GM19043 (cell line): Measurements from ENCODE around the gene DPYSL5.

Experiments used
- ATAC-seq: cut with Tn5 transposase; IDR thresholded peaks from one replicate; pipeline ENCODE4 v1.9.1; 2021; ENCODE audit warnings: low read depth; ENCODE audit not compliant: unreplicated experiment

DPYSL5 gene

DNA sequence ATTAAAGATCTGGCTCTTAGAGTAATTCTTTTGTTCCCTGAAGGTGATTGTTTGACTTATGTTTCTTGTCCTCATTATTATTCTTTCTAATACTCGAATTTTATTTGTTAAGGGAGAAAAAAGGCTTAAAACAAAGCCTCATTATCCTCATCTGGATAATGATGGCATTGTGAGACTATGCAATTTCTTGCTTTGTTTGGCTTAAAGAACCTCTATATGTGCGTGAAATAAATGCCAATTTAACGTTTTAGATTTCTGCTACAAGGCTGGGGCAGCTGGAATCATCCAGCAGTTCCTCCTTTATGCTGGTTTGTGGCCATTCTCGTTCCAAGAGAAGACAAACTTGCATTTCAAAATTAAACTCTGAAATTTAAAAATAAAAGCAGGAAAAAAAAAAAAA, 4.9 kb upstream of the DPYSL5 start:
- ATAC-seq, result no peak

DNA sequence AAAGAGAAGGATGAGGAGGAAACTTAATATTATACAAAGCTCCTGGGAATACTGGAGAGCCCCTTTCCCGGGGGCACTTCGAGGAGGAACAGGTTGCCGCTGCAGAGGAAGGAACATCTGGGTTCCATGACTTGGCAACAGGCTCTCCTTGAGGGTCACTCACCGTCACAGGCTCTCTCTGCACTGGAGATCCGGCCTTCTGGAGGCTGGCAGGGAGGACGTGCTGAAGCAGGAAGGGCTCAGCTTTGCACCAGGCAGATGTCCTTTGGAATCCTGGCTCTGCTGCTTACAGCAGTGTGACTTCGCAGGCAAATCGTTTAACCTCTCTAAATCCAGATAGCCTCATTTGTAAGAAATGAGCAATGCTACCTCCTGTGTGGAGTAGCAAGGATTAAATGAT, 2.9 kb upstream of the DPYSL5 start:
- no peak for ATAC-seq

DNA sequence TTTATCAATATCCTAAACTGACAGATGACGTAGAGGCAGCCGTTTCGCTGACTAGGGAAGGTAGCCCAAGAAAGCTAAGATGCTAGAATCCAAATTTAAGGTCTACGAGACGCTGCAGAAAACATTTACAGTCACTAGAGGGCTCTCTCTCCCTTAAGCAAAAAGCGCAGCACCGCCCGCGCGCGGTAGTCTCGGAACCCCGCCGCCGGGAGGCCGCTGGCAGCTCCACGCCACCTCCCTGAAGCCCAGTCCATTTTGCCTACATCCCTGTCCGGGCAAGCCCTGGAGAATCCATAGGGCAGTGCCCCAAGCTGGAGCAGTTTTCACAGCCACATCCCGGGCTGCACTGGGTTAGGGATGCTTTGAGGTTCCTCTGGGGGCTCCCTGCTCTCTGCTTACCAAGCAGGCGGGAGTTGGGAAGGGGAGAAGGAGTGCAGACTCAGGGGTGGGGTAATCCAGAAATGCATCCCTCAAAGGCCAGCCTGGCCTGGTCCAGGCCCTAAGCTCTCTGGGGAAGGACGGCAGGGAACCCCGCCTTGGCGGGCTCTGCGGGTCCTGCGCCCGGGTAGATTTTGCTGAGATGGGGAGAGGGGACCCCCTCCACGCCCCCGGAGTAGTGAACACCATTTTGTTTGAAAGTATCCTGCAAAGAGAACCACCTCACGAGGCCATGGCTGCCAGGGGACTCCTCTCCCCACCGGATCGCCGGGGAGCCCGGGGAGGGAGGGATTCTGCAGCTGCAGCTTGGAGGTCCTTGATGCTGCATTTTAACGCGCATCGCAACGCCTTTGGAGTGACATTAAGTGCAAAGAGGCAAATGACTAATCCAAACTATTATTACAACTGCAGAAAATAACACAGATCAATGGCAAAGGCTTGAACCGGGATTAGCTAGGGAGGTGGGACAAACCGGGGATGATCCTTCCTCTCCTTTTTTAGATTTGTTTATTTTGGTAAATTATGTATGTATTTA, 1.3 kb upstream of the DPYSL5 start:
- ATAC-seq, result no peak

DNA sequence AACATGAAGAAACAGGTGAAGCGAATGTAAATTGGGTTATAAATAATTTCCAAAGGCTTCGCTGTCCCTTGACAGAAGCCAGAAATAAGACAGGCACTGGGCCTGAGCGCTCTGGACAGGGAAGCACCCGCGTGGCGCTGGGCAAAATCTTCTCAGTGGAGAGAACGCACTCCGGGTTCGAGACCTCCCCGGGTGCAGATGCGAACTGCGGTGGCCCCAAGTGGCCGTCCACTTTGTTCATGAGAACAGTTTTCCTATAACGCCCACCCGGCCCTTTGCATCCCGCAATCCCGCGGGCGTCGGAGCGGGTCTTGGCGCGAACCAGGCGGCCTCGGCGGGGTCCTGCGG, 651 bp upstream of the DPYSL5 start:
- ATAC-seq, result no peak

DNA sequence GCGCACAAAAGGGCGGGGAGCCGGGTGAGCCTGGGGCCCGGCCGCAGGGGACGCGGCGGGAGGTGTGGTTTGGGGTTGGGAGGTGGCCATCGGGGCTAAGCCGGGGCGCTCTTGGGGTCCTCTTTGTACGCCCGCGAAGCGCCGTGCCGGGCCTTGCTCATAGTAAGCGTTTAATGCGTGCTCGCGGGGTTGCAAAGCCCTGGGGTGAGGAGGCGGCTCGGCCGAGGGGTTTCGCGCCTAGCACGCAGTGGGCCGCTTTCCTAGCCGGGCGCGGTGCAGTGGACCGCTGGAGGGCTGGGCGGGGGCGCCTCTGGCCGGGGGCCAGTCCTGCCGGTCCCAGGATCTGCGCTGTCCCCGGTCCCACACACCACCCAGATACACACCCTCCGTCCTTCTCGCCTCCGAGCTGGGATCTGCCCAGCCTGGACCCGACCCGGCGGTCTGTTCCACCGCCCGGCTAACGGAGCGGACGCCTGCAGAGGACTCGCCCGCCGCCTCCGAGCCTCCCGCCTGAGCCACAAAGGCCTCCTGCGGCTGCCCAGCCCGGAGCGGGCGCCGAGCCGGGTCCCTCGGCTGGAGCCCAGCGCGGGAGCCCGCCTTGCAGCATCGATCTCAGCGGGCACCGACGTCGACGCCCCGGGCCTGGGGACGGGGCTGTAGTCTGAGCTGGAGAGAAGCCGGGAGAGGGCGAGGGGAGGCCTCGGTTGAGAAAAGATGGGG, 564 bp downstream of the DPYSL5 start:
- ATAC-seq, result no peak

DNA sequence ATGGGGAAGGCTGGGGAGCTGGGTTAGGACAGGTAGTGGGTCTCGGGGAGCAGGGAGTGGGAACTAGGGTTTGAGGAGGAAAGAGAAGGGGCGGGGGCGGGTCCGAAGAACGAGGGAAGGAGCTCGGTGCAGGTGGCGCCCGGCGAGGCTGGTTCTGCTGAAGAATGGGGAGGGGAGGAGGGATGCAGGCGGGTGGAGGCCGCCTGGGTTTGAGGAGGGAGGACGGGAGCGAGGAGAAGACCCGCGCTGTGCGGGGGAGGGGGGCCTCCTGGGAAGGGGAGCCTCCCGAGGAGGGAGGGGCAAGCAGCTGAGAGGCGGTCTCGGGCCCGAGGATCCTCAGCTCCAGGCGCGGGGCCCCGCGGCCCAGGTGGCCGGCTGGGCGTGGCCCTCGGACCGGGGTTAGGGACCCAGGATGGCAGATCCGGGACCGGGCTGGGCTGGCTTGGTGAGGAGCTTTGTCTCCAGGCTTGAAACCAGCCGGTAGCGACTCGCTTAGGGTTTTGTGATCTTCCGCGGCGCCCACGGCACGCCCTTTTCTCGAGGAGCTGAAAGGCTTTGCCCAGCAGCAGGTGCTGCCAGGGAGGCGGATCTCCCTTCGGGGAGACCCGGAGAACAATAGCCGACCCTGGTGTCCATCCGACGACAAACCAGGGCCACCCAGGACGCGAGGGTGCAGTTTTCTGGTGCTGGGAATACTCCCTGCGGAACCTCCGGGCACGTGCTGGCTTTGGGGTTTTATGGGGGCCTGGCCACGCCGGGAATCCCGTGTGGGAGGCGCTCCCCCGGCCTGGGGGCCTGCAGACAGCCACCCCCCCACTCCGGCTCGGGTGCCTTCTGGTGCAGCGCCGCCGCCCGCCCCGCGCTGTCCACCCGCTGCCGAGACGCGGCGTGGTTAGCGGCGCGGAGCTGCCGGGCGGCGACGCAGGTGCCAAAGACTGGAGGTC, 1.4 kb downstream of the DPYSL5 start:
- no peak for ATAC-seq

DNA sequence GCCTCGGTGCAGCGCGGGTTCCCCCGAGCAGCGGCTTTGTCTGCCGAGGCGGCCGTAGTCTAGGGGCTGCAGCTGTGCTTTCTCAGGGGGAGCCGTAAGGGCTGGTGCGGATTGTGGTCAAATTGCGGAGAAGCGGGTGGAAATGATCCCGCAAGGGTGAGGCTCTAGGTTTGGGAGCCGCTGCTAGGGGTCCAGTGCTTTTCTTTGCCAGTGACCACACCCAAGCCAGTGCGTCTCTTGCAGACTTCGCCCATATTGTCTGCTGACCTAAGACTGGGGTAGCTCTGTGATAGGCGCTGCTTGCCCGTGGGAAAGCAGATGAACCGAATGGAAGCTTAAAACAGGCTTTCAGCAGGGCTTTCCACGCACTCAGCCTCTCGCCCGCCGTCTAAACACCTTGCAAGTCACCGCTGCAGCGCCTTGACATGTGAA, 2.1 kb downstream of the DPYSL5 start:
- ATAC-seq, result no peak

DNA sequence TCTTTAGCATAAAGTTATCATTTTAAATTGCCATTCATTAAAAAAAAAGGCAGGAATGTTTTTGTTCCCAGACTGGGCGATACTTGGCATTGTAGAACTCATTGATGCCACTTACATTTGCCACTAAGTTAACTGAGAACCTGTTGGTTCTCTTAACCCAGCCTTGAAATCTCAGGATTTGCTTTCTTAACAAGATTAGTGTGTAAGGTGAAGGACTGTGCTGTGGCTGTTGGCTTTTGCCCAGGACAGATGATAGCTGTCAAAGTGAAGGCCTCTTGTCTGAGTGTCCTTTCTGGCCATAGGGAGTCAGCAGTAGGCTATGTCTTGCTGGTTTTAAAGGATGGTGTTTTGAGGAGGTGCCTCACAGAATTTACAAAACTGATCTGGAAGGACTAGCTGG, 2.6 kb downstream of the DPYSL5 start:
- no peak for ATAC-seq

DNA sequence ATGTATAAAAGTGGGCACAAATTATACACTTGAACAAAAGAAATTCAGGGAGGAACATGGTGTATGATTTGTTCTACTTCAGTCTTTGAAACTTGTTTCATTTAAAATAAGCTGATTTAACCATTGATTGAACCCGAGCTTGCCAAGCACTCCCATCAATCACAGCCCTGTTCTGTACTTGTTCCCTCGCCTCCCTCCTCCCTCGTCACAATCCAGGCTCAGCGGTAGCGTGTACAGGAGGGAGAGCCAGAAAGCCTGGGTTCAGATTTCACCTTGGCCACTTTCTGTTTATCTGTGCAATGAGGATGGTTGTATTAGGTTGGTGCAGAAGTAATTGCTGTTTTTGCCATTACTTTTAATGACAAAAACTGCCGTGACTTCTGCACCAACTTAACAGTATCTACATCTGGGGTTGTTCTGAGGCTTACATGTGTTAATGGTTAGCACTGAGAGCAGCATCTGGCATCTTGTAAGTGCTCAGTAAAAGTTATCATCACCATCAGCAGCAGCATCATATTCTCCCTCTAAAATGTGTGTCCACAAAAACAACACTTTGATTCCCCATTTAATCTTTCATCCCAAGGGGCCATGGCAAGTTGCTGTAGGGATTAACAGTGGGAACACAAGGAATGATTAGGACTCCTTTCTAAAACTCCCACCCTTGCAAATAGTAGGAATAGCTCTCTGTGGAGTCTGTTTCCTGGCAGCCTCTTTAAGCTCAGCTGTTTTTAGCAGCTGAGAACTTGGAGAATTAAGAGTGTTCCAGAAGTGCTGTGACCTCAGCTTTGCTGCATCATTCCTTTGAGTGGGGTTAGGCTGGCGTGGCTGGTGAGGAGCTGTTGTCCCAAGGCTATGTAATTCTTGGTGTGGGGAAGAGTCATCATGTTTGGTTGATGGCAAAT, 4.7 kb downstream of the DPYSL5 start:
- ATAC-seq, result no peak

DNA sequence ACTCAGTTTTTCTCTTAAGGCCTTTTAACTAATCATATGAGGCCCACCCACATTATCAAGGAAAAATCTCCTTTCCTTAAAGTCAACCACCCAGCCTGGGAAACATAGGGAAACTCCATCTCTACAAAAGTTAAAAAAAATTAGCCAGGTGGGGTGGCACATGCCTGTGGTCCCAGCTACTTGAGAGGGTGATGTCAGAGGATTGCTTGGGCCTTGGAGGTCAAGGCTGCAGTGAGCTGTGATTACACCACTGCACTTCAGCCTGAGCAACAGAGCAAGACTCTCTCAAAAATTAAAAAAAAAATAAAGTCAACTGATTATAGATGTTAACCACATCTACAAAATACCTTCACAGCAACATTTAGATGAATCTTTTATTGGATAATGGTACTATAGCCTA, 5.8 kb downstream of the DPYSL5 start:
- ATAC-seq, result no peak

DNA sequence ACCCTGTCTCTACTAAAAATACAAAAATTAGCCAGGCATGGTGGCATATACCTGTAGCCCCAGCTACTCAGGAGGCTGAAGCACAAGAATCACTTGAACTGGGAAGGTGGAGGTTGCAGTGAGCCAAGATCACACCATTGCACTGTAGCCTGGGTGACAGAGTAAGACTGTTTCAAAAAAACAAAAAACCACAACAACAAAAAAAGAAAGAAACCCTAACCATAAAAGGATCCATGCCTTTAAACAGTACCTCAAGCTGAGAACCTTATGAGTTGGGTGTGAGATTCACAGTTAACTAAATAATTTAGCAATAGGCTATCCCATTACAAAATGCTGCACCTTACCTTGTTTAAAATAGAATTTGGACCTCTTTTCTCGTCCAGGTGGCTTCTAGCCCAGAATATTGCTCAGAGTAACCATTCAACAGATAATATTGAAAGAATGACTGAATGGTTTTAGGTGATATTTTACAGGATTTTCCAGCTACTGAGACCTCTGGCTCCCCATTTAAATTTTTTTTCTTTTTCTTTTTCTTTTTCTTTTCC, 6.4 kb downstream of the DPYSL5 start:
- no peak for ATAC-seq

DNA sequence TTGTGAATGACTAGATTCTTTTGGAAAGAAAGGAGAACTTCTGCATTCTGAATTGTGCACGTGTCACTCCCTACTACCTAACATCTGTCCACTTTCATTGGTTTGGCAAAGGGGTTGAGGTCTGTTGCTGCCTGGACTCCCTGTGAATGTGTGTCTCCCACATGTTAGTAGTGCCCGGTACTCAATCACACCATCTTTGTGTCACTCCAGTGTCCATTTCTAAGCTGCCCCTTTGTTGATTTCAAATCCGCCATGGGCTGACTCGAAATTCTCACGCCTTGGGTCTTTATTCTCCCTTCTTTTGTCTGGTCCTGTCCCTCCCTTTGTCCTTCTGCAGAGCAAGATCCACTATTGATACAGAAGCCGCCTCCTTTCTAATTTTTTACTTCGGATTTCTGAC, 7.5 kb downstream of the DPYSL5 start:
- ATAC-seq, result no peak

DNA sequence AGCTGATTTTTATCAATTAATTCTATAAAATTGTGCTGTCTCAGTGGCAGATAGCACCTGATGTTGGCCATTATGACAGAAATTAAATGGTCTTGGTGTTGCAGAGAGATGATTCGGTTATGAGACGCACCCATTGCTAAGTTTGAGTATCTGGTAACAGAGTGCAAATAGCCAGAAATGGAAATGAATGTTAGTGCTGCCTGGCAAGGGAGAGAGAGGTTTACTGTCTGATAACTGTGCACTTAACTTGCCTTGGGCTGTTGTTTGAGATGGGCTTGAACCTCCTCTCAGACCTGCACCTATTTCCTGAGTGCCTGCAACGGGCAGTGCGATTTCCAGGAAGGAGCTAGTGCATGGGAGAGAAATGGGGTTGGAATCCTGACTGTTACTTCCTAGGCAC, 11.7 kb downstream of the DPYSL5 start:
- no peak for ATAC-seq

DNA sequence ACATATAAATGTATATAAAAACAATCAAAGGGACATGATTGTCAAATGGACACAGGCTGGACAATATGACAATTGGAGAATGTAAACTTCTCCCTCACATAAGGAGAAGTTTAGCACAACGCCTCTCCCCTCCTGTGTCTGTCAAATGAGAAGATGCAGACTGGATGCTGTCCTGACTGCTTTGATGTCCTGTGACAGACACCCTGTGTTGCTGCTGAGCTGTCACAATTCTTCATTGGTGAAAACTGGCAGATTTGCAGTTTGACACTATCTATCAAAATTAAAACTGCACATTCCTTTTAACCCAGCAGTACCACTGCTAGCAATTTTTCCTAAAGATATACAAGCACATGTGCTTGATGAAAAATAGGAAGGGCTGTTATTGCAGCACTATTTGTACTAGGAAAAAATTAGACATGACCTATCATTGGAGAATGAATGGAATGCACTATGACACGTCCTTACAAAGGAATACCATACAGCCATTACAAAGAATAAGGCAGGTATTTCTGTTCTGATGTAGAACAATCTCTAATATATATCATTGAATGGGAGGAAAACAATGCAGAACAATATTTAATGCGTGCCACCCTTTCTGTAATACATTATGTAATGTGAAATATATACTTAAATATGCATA, 12.4 kb downstream of the DPYSL5 start:
- no peak for ATAC-seq

DNA sequence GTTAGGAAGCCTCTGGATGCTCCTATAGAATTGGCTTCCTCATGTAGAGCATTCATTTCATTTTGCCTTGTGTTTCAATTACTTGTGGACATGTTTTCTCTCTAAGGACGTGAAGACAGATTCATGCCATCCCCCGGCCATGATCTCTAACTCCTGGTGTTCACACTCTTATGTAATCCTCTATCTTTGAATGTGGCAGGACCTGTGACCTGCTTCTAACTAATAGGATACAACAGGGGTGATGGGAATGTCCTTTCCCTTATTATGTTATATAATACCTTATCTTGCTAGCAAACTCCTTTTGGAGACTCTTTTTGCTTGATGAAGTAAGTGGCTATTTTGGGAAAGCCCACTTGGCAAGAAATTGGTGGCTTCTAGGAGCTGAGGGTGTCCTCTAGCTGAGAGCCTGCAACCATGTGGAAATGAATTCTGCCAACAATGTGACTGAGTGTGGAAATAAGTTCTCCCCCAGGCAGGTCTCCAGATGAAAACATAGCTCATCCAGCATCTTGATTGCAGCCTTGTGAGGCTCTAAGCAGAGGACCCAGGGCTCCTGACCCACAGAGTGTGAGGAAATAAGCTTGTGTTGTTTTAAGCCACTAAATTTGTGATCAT, 13.8 kb downstream of the DPYSL5 start:
- no peak for ATAC-seq

DNA sequence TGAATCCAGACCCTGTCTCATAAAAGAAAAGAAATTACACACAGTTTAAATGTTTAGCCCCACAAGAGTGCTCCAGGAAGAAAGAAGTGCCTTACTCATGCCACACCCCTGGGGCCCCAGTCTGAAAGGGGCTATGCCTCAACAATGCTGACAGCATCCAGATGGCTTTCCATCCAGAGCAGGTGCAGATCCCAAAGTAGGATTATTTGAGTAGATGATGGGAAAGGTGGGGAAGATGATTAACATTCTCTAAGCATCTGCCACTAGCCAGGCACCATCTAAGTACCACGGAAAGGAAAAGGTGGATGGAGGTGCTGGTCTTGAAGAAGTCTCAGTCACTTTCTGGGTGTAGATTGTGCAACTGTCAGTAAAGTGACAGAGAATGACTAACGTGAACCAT, 16.3 kb downstream of the DPYSL5 start:
- ATAC-seq, result no peak

DNA sequence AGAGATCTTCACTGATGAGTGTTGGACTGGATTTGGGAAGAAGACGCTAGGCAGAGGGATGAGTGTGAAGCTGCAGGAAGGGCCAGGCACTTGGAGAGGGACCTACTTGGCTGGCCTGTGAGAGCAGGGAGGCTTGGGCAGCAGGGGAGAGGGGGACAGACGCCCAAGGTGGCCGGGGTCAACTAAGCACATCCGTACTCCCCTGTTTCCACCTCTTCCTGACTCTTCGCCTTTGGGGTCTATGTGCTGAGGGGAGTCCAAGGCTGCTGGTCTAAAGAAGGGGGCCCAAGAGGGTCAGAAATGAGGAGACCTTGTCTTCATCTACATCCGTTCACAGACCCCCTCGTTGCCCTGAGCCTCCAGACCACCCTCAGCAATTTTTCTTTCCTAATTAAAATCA, 16.7 kb downstream of the DPYSL5 start:
- no peak for ATAC-seq

DNA sequence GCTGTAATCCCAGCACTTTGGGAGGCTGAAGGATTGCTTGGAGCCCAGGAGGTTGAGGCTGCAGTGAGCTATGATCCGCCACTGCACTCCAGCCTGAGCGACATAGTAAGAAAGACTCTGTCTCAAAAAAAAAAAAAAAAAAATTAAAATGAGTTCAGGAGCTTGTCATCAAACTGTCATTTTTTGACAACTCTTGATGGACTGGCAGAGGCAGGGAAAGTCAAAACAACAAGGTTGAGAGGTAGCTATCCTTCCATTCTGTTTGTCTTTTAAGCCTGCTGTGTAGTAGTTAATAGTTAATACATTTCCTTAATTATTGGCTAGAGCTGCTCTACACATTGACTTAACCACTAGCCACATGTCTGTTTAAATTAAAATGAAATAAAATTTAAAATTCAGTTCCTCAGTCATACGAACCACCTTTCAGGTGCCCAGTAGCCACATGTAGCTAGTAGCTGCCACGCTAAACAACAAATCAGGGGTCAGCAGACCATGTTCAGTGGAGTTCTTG, 22.7 kb downstream of the DPYSL5 start:
- ATAC-seq, result no peak
